ENCODE measurements around the gene SLC22A3. TPM values are rescaled to one million over a fixed set of nuclear protein-coding genes. Genes with fewer than 3 reads are reported as not detected.
A peak's percentile ranks its signal among the peaks of the same experiment; 100 is the strongest.
"Not testable (repeated sequence)": the region's sequence is repeated elsewhere in the genome, so short reads cannot be mapped to it uniquely, and the experiment has no call there.

Gene SLC22A3, protein sequence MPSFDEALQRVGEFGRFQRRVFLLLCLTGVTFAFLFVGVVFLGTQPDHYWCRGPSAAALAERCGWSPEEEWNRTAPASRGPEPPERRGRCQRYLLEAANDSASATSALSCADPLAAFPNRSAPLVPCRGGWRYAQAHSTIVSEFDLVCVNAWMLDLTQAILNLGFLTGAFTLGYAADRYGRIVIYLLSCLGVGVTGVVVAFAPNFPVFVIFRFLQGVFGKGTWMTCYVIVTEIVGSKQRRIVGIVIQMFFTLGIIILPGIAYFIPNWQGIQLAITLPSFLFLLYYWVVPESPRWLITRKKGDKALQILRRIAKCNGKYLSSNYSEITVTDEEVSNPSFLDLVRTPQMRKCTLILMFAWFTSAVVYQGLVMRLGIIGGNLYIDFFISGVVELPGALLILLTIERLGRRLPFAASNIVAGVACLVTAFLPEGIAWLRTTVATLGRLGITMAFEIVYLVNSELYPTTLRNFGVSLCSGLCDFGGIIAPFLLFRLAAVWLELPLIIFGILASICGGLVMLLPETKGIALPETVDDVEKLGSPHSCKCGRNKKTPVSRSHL
- total RNA-seq (2014; rRNA removed; shearing (Covaris generic)) = 2.9 and 3.1 TPM in 2 replicates

GRCh38 chr6:160348223-160349019 lies at the start of gene SLC22A3:
Gene SLC22A3 (plus strand): TSS chr6:160348378. CDS start chr6:160348420, 42 bp downstream.
- peak; percentile 9 for DNase-seq (ENCODE audit: low spot score)

GRCh38 chr6:160299559-160299958 lies 48.6 kb upstream of the SLC22A3 start:
- DNase-seq (ENCODE audit: low spot score) = no peak

- DNase-seq (ENCODE audit: low spot score) = peak; percentile 78
Measured at GRCh38 chr6:160300076-160300695, 48.0 kb upstream of the SLC22A3 start.

DNA sequence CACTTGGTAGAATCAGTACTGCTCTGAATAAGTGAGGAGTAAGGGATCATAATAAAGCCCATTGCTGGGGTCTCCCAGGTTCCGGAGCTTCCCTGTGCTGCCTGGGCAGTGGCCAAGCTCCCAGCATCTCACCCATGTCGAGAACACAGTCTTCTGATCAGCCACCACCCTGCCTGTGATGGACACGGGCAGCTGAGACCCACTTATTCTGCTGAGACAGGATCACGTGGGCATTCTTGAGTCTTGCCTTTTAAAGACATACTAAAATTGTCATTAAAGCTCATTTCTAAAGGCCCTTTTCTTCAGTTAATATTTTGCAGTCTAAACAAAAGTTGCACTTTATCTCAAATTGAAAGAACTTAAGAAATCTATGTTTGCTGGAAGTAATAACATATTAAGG lies 46.8 kb upstream of the SLC22A3 start:
- no peak for DNase-seq (ENCODE audit: low spot score)

GRCh38 chr6:160302431-160303082 lies 45.6 kb upstream of the SLC22A3 start:
- not testable (repeated sequence) for DNase-seq (ENCODE audit: low spot score)

DNA sequence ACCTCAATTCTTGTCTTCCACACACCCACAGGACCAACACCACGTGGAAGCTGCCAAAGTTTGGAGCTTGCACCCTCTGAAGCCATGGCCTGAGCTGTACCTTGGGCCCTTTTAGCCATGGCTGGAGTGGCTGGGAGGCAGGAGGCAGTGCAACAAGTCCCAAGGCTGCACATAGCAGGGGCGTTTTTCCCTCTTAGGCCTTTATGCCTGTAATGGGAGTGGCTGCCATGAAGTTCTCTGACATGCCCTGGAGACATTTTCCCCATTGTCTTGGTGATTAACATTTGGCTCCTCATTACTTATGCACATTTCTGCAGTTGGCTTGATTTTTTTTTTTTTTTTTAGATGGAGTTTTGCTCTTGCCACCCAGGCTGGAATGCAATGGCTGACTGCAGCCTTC lies 44.4 kb upstream of the SLC22A3 start:
- no peak for DNase-seq (ENCODE audit: low spot score)

- no peak for DNase-seq (ENCODE audit: low spot score)
Measured at GRCh38 chr6:160305926-160306713, 42.1 kb upstream of the SLC22A3 start.

- DNase-seq (ENCODE audit: low spot score) = no peak
Measured at GRCh38 chr6:160309718-160310117, 38.5 kb upstream of the SLC22A3 start.

DNA sequence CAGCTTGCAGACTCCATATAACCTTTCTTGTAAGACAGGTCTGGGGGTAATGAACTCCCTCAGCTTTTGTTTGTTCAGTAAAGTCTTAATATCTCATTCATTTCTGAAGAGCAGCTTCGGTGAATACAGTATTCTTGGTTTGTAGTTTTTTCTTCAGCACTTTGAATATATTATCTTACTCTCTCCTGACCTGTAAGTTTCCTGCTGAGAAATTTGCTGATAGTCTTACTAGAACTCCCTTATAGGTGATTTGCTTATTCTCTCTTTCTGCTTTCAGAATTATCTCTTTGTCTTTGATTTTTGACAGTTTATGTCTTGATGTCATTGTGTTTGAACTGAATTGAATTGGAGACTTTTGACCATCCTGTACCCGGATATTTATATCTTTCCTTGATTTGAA lies 35.3 kb upstream of the SLC22A3 start:
- DNase-seq (ENCODE audit: low spot score) = no peak

DNA sequence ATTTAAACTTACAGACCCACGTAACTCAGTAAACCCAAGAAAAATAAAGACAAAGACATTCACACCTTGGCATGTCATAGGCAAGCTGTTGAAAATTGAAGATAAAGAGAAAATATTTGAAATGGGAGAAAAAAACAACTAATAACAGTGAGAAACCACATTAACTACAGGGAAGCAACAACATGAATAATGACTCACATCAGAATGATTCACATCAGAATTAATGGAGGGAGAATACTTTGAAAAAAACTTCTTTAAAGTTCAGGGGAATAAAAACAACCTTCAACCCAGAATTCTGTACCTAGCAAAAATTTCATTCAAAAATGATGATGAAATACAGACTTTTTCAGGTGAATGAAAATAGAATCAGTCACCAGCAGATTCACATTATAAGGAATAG lies 32.9 kb upstream of the SLC22A3 start:
- DNase-seq (ENCODE audit: low spot score) = no peak

- DNase-seq (ENCODE audit: low spot score) = no peak
Measured at GRCh38 chr6:160316261-160316660, 31.9 kb upstream of the SLC22A3 start.

GRCh38 chr6:160319246-160319645 lies 28.9 kb upstream of the SLC22A3 start:
- DNase-seq (ENCODE audit: low spot score) = no peak

DNA sequence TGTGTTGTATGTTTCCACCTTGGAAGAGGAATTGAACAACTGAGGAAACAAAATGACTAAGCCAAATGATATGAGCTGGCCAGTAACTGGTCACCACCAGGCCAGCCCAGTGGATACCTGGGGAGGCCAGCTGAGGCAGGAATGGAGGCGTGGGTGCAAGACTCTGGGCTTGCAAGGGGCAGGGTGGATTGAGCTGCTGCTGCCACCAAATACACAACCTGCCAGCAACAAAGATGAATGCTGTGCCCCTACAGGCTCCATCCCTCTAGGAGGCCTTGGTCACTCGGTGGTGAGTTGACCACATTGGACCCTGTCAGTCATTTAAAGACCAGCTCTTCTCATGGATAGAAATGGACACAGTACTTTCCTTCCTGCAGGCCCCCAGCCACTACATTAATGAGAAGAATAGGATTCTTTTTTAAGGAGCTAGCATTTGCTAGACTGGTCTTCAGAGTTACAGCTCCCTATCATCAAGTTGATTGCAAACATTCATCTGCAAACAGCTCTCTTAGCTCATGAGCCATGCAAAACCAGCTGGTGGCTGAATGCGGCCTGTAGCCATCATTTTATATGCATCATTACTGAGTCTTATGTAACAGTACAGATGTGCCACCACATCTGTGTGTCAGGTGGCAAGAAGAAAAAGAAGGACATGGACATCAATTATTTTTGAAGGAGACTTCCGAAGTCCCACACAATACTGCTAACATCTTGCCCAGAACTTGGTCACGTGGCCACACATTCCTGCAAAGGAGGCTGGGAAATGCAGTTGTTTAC lies 26.3 kb upstream of the SLC22A3 start:
- DNase-seq (ENCODE audit: low spot score) = no peak

- DNase-seq (ENCODE audit: low spot score) = no peak
Measured at GRCh38 chr6:160327981-160328380, 20.2 kb upstream of the SLC22A3 start.

GRCh38 chr6:160328447-160328846 lies 19.7 kb upstream of the SLC22A3 start:
- DNase-seq (ENCODE audit: low spot score) = no peak

DNA sequence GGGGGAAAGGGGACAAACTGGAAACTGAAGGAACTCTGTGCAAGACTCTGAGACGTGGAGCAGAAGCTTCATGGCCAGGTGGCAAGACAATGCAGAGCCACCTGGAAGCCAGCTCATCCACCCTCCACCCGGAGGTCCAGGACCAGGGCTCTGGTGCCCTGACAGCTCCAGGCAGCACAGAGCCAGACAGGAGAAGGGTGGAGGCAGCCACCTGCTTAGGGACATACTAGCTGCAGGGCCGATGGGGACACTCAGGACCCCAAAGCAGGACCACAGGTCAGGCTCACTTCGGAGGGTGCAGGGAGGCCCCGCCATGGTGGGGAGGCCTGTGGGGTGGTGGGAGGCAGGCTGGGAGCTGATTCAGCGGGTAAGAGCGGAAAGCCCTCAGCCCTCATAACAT lies 19.0 kb upstream of the SLC22A3 start:
- no peak for DNase-seq (ENCODE audit: low spot score)

GRCh38 chr6:160330619-160331018 lies 17.6 kb upstream of the SLC22A3 start:
- no peak for DNase-seq (ENCODE audit: low spot score)

- DNase-seq (ENCODE audit: low spot score) = no peak
Measured at GRCh38 chr6:160331204-160331603, 17.0 kb upstream of the SLC22A3 start.

- no peak for DNase-seq (ENCODE audit: low spot score)
Measured at GRCh38 chr6:160331753-160332152, 16.4 kb upstream of the SLC22A3 start.

GRCh38 chr6:160333101-160333500 lies 15.1 kb upstream of the SLC22A3 start:
- DNase-seq (ENCODE audit: low spot score) = no peak

Data from HT-29 (cell line).